Psoas muscle (tissue), 8 donors: Measurements from ENCODE around the gene LSP1. TPM values are rescaled to one million over a fixed set of nuclear protein-coding genes. Genes with fewer than 3 reads are reported as not detected.

Source experiments
- ATAC-seq, 4 donors: fragments of 200-7000 bp; cut with Tn5 transposase; one replicate each; pipeline ENCODE4 v1.9.1; 2020; ENCODE audit warnings: moderate library complexity in 3 of 4, mild to moderate bottlenecking in 2 of 4
- DNase-seq, 2 donors: peaks; one replicate each; pipeline ENCODE4 v3.0.0-alpha.2; 2020
- H3K27ac ChIP-seq: fragments of 200-600 bp; one replicate; pipeline ENCODE4 v1.8.0; 2022
- H3K27me3 ChIP-seq, 3 donors: fragments of 200-600 bp in 1 of 3; one replicate each; pipeline versions ENCODE4 v1.6.1 to v1.8.0; 2013 to 2022; ENCODE audit warnings: low read length in 2 of 3, mild to moderate bottlenecking in 2 of 3, moderate library complexity in 1 of 3; ENCODE audit not compliant: insufficient read depth in 3 of 3
- H3K36me3 ChIP-seq, 2 donors: fragments of 200-600 bp in 1 of 2; one replicate each; pipeline versions ENCODE4 v1.6.1 to v1.8.0; 2013 to 2022; ENCODE audit warnings: low read depth in 1 of 2, mild to moderate bottlenecking in 1 of 2, moderate library complexity in 1 of 2; ENCODE audit not compliant: insufficient read depth in 1 of 2
- H3K4me1 ChIP-seq: fragments of 200-600 bp; one replicate; pipeline ENCODE4 v1.8.0; 2022
- H3K4me3 ChIP-seq: fragments of 200-600 bp; one replicate; pipeline ENCODE4 v1.8.0; 2022; ENCODE audit warnings: mild to moderate bottlenecking
- H3K9me3 ChIP-seq: fragments of 200-600 bp; one replicate; pipeline ENCODE4 v1.8.0; 2022
- WGBS, 3 donors: extraction: QIAGEN DNeasy Blood & Tissue Kit; methylation state at CpG; one replicate each; pipeline versions ENCODE4 v1.1.6 to v1.1.7; 2013; 5-methylcytosine and 5-hydroxymethylcytosine counted together
- intact Hi-C, 2 donors: fragments of 100-400 bp; cut with DNase I; formaldehyde crosslinking; loops; one replicate each; pipeline versions ENCODE4 v1.11.0 to v1.14.2; 2022
- polyA plus RNA-seq, 3 donors: library from polyadenylated mRNA; stranded (reverse); fragments of 200-250 nt; gene quantifications; one replicate each; pipeline ENCODE4 v1.2.3, GENCODE V29; 2013
- total RNA-seq, 4 donors: library from RNA; stranded (reverse); fragmentation: NEBNext Ultra II Directional in 2 of 4; extraction: Animal tissue kit (Norgen Biotek cat#: 25700) in 2 of 4; gene quantifications; one replicate each; pipeline versions ENCODE4 v1.2.1 to v1.2.4, GENCODE V29; 2021 to 2023
- TF ChIP-seq, protein P1 (sequence below): fragments of 200-600 bp; IDR thresholded peaks from one replicate; pipeline ENCODE4 v1.8.0; 2022; ENCODE audit warnings: antibody characterized with exemption
- donor health status: healthy with polysubstance abuse.
- donor health status: DM: no; HTN: no; CAD: no; lungs with moderate emphysema.
- donor health status: Bipolar disorder and iron deficiency.
- donor health status: healthy.
- donor health status: DM: yes; HTN: yes; CAD: no.
- donor health status: DM: no; HTN: no; CAD: no.
- donor health status: DM: no; HTN: no; CAD: no.
- donor health status: DM: yes; HTN: yes; CAD: no.

LSP1 gene
- total and polyA plus RNA-seq, 7 donors: 7.5 to 27.1 (median 14.4) TPM

DNA sequence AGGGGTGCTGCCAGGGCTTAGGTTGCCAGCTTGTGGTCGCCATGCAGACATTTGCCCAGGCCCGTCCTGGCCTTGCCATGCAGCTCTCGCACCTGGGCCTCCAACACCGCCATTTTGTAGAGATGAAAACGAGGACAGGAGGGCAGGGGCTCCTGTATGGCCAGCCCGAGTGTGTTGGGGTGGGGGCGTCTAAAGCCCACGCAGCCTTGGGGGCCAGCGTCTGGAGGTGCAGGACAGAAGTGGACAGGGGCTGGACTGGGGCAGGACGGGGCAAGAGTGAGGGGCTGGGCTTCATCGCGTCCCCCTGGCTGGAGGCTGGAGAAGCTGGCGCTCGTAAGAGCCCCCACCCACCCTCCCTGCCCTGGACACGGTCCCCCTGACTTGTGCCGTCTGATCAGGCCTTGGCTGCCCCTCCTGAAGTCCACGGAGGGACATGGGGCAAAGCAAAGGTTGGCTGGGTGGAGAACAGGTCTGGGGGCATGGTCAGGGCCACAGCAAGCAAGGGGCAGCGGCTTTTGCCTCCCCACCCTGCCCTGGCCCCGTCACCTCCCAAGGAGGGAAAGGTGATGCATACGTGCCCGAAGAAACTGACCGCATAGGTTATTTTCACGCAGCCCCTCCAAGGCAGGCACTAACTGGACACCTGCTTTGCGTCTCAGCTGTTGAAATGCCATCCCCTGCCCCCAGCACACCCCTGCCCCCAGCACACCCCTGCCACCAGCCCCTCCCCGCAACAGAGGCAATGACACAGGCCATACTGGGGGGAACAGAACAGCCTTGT lies 67.4 kb downstream of the LSP1 start:
- TF ChIP-seq, protein P1, sequence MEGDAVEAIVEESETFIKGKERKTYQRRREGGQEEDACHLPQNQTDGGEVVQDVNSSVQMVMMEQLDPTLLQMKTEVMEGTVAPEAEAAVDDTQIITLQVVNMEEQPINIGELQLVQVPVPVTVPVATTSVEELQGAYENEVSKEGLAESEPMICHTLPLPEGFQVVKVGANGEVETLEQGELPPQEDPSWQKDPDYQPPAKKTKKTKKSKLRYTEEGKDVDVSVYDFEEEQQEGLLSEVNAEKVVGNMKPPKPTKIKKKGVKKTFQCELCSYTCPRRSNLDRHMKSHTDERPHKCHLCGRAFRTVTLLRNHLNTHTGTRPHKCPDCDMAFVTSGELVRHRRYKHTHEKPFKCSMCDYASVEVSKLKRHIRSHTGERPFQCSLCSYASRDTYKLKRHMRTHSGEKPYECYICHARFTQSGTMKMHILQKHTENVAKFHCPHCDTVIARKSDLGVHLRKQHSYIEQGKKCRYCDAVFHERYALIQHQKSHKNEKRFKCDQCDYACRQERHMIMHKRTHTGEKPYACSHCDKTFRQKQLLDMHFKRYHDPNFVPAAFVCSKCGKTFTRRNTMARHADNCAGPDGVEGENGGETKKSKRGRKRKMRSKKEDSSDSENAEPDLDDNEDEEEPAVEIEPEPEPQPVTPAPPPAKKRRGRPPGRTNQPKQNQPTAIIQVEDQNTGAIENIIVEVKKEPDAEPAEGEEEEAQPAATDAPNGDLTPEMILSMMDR: no peak
- ATAC-seq: peak in 3 of 4 donors; percentile 46 to 52 (median 47)
- peak in 1 of 2 donors; percentile 63 for DNase-seq
- peaks cover 0 to 25% of the 10 kb centered on the region in 2 donors for H3K36me3 ChIP-seq
- peak overlapping the region; percentile 75 for H3K4me3 ChIP-seq
- intact Hi-C loops: no loop called here
- H3K4me1 ChIP-seq: peaks cover 85% of the 10 kb centered on the region
- no peaks in the 10 kb centered on the region for H3K27me3 ChIP-seq
- 50 to 74% (median 61%) methylated on average over 20 to 25 of the region's 25 CpGs for WGBS, 3 donors
- H3K27ac ChIP-seq: peak overlapping the region; percentile 94
- no peaks in the 10 kb centered on the region for H3K9me3 ChIP-seq

DNA sequence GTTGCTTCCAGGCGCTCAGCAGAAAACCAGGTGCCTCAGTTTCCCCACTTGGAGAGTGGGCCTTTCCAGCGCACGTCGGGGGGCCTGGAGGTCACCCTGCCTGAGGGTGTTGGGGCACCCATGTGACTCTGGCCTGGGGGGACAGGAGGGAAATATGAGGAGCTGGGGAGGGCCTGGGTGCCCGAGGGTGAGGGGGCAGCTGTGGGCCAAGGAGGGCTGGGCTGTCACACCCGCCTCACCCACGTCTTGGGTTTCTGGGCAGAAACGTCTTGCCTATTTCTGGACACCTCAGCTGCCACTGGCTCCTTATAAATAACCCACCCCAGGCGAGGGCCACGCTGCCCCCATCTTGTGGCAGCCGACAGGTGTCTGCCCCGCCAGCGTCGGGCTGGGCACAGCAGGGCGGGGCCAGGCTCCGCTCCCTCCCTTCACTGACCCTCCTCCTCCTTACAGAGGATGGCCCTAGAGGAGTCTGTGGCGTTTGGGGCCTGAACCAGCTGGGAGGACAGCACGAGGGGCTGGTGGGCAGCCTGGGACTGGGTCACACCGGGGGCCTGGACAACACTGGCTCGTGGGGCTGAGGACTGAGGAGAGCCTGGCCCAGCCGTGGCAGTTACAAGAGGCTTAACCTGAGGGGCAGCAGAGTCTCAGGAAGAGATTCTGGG lies 68.2 kb downstream of the LSP1 start:
- Histone ChIP-seq H3K4me1 (peaks cover 91% of the 10 kb centered on the region), H3K27ac (peak overlapping the region; percentile 94), H3K4me3 (peak overlapping the region; percentile 75), H3K9me3 (no peaks in the 10 kb centered on the region), H3K27me3 (no peaks in the 10 kb centered on the region), H3K36me3 (peaks cover 0 to 32% of the 10 kb centered on the region in 2 donors)
- 22 to 51% (median 30%) methylated on average over 21 of the region's 21 CpGs for WGBS, 3 donors
- intact Hi-C loops: no loop called here
- ATAC-seq (peak; percentile 47 to 68 (median 61)), DNase-seq (peak; percentile 57 to 91)
- TF ChIP-seq, protein P1: no peak

DNA sequence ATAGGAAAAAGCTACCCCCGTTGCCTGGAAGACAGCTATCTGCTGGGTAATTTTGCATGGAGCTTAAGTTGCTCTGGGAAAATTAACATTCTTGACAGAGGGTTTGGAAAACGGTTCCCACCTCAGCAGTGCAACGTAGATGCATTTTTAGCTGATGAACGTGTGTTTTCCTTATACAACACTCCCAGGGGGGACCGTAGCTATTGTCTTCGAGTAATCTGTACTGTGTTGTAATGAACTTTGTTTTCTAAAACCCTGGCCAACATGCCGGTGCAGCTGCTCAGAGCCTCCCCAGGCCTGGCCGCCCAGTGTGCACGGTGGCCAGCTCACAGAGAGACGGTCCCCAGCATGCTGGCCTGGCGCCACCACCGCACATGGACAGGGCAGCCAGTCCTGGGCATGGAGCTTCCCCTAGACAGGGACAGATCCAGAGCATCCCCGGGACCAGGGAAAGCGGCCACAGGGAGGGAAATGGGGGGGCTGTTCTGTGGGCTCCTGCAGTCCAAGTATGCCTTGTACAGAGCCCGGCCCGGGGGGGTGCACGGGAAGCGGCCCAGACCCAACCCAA lies 68.8 kb downstream of the LSP1 start:
- H3K4me1 ChIP-seq: peaks cover 90% of the 10 kb centered on the region
- H3K36me3 ChIP-seq: peaks cover 0 to 38% of the 10 kb centered on the region in 2 donors
- H3K27ac ChIP-seq: peak overlapping the region; percentile 94
- intact Hi-C loops: no loop called here
- peak overlapping the region; percentile 75 for H3K4me3 ChIP-seq
- 15 to 25% (median 23%) methylated on average over 18 of the region's 18 CpGs for WGBS, 3 donors
- TF ChIP-seq, protein P1: no peak
- peak; percentile 86 to 91 for DNase-seq
- H3K27me3 ChIP-seq: no peaks in the 10 kb centered on the region
- no peaks in the 10 kb centered on the region for H3K9me3 ChIP-seq
- peak; percentile 8 to 32 (median 24) for ATAC-seq

DNA sequence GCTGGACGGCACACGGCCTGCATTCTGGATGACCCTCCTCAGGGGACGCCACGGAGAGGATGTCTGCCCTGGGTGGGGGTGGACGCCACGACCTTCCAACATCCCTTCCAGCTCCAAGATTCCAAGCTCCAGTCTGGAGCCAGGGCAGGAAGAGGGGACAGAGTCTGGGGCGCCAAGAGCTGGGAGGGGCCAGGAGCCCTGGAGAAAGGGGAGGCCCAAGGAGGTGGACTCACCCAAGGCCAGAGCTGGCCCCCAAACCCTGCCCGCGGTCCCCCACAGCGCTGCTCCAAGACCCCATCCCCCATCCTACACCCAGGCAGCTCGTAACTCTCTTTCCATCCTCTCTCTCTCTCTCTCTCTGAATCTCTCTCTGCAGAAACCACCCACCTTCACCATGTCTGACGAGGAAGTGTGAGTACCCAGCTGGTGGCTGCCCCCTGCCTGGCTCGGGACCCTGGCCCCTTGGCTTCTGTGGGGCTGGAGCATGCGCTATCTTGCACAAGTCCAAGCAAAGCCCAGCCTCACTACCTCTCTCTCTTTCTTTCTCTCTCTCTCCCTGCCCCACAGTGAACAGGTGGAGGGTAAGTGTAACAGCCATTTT lies 69.7 kb downstream of the LSP1 start:
- DNase-seq (peak; percentile 64 to 65), ATAC-seq (no peak)
- WGBS, 3 donors: 35 to 50% (median 48%) methylated on average over 11 to 14 of the region's 14 CpGs
- intact Hi-C loops: no loop called here
- Histone ChIP-seq H3K27me3 (no peaks in the 10 kb centered on the region), H3K36me3 (peaks cover 0 to 46% of the 10 kb centered on the region in 2 donors), H3K4me1 (peaks cover 89% of the 10 kb centered on the region), H3K9me3 (no peaks in the 10 kb centered on the region), H3K4me3 (peak overlapping the region; percentile 75), H3K27ac (peak overlapping the region; percentile 94)
- TF ChIP-seq, protein P1: no peak
